ENCODE results near the gene CYSRT1. TPM values are rescaled to one million over a fixed set of nuclear protein-coding genes. Genes with fewer than 3 reads are reported as not detected.
"Not testable (repeated sequence)": the region's sequence is repeated elsewhere in the genome, so short reads cannot be mapped to it uniquely, and the experiment has no call there.

The CYSRT1 gene
- total RNA-seq, 1 donor from 2014 or later: not detected

DNA sequence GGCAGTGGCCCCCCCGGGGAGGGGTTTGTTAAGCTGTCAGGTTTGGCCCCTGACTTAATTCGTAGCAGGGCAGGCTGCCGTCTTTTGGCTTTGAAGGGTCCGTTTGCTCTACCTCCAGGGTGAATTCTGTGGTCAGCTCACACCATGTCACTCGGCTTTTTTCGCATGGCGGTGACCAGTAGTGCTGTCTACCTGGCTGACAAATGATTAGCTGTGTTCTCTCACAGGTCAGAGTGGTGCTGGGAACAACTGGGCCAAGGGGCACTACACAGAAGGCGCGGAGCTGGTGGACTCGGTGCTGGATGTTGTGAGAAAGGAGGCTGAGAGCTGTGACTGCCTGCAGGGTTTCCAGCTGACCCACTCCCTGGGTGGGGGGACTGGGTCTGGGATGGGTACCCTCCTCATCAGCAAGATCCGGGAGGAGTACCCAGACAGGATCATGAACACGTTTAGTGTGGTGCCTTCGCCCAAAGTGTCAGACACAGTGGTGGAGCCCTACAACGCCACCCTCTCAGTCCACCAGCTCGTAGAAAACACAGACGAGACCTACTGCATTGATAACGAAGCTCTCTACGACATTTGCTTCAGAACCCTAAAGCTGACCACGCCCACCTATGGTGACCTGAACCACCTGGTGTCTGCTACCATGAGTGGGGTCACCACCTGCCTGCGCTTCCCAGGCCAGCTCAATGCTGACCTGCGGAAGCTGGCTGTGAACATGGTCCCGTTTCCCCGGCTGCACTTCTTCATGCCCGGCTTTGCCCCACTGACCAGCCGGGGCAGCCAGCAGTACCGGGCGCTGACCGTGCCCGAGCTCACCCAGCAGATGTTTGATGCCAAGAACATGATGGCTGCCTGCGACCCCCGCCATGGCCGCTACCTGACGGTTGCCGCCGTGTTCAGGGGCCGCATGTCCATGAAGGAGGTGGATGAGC lies 17.6 kb downstream of the CYSRT1 start:
- H3K36me3 Mint-ChIP-seq: peaks cover 14% of the 10 kb centered on the region
- H3F3A ChIP-seq (ENCODE audit: low read depth): peaks cover 51% of the 10 kb centered on the region
- H3K9me3 Mint-ChIP-seq: no peaks in the 10 kb centered on the region
- H3K27ac ChIP-seq: no peak overlapping the region
- H3K4me2 ChIP-seq: peak overlapping the region; percentile 100
- peaks cover 36% of the 10 kb centered on the region for H3K79me2 ChIP-seq (ENCODE audit: low read depth)
- peak overlapping the region; percentile 92 for H3K4me3 Mint-ChIP-seq
- no peak overlapping the region for H2AFZ ChIP-seq (replicated peaks)
- no peak for TF ChIP-seq EZH2phosphoT487 (IDR thresholded peaks at IDR 0.05)
- TF ChIP-seq EZH2 (IDR thresholded peaks at IDR 0.05): no peak
- TF ChIP-seq, protein P1, sequence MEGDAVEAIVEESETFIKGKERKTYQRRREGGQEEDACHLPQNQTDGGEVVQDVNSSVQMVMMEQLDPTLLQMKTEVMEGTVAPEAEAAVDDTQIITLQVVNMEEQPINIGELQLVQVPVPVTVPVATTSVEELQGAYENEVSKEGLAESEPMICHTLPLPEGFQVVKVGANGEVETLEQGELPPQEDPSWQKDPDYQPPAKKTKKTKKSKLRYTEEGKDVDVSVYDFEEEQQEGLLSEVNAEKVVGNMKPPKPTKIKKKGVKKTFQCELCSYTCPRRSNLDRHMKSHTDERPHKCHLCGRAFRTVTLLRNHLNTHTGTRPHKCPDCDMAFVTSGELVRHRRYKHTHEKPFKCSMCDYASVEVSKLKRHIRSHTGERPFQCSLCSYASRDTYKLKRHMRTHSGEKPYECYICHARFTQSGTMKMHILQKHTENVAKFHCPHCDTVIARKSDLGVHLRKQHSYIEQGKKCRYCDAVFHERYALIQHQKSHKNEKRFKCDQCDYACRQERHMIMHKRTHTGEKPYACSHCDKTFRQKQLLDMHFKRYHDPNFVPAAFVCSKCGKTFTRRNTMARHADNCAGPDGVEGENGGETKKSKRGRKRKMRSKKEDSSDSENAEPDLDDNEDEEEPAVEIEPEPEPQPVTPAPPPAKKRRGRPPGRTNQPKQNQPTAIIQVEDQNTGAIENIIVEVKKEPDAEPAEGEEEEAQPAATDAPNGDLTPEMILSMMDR (IDR thresholded peaks at IDR 0.05): no peak
- no peaks in the 10 kb centered on the region for H3K27me3 ChIP-seq
- peak overlapping the region; percentile 100 for H3K4me3 ChIP-seq
- no peak for DNase-seq (ENCODE audit: low spot score)
- H3K9me3 ChIP-seq (ENCODE audit: low read depth): no peaks in the 10 kb centered on the region
- no peak overlapping the region for H3K27ac Mint-ChIP-seq
- peak overlapping the region; percentile 68 for H3K9ac ChIP-seq
- peaks cover 7% of the 10 kb centered on the region for H3K4me1 ChIP-seq
- no peaks in the 10 kb centered on the region for H3K27me3 Mint-ChIP-seq (ENCODE audit: insufficient read depth, low read depth)
- peaks cover 43% of the 10 kb centered on the region for H3K4me1 Mint-ChIP-seq
- H3K36me3 ChIP-seq: no peaks in the 10 kb centered on the region
- peaks cover 44% of the 10 kb centered on the region for H4K20me1 ChIP-seq (ENCODE audit: low read depth)

DNA sequence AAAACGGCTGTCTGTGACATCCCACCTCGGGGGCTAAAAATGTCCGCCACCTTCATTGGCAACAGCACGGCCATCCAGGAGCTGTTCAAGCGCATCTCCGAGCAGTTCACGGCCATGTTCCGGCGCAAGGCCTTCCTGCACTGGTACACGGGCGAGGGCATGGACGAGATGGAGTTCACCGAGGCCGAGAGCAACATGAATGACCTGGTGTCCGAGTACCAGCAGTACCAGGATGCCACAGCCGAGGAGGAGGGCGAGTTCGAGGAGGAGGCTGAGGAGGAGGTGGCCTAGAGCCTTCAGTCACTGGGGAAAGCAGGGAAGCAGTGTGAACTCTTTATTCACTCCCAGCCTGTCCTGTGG lies 18.3 kb downstream of the CYSRT1 start:
- not testable (repeated sequence) for H3K36me3 ChIP-seq; H3K4me3 ChIP-seq; H3K4me2 ChIP-seq; H2AFZ ChIP-seq (replicated peaks); H3K9ac ChIP-seq; H3K27ac Mint-ChIP-seq; H3K27me3 Mint-ChIP-seq (ENCODE audit: insufficient read depth, low read depth); H3K9me3 Mint-ChIP-seq; H3K9me3 ChIP-seq (ENCODE audit: low read depth); DNase-seq (ENCODE audit: low spot score); H3K4me1 ChIP-seq; H3K27ac ChIP-seq; H3K27me3 ChIP-seq
- H3K4me3 Mint-ChIP-seq: peak overlapping the region; percentile 92
- Histone ChIP-seq H3K79me2 (ENCODE audit: low read depth) (peaks cover 36% of the 10 kb centered on the region), H4K20me1 (ENCODE audit: low read depth) (peaks cover 44% of the 10 kb centered on the region), H3F3A (ENCODE audit: low read depth) (peaks cover 47% of the 10 kb centered on the region)
- peaks cover 14% of the 10 kb centered on the region for H3K36me3 Mint-ChIP-seq
- H3K4me1 Mint-ChIP-seq: peaks cover 45% of the 10 kb centered on the region

DNA sequence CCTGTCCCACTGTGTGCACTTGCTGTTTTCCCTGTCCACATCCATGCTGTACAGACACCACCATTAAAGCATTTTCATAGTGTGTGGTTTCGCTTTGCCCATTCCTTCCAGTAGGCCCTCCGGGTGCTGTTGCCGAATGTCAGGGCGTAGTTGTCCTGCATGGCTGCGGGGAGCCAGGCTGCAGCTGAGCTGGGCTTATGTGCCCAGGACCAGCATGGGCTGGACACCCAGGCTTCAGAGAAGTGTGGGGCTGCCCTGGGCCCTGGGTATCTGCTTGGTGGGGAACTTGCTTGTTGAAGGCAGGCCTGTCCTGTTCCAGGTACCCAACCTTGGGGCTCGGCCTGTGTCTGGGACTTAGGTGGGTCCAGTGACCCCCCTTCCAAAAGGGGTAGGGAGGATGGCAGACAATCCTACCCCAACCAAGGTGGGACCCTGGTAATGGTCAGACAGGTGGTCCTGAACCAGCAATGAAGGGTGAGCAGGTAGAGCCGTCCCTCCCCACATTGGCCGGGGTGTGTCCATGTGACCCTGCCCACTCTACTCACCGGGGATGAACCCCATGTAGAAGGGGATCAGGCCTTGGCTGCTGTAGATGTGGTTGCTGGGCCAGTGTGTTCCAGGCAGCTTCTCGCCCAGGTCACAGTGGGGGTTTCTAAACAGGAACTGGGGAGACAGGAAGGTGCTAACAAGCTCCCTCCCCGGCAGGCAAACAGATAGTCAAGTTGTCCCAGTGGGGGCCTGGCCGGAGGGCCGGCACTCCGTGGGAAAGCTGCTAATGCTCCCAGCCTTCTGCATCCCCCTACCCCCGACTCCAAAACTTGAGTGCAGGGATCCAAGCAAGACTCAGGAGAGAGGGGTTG lies 18.9 kb downstream of the CYSRT1 start:
- peaks cover 42% of the 10 kb centered on the region for H3K4me1 Mint-ChIP-seq
- H3K9ac ChIP-seq: no peak overlapping the region
- DNase-seq (ENCODE audit: low spot score): no peak
- no peak overlapping the region for H3K4me3 ChIP-seq
- H3K36me3 Mint-ChIP-seq: peaks cover 14% of the 10 kb centered on the region
- H3K27ac Mint-ChIP-seq: no peak overlapping the region
- H2AFZ ChIP-seq (replicated peaks): no peak overlapping the region
- H3K27me3 ChIP-seq: no peaks in the 10 kb centered on the region
- H4K20me1 ChIP-seq (ENCODE audit: low read depth): peaks cover 38% of the 10 kb centered on the region
- H3K27ac ChIP-seq: no peak overlapping the region
- peaks cover 43% of the 10 kb centered on the region for H3F3A ChIP-seq (ENCODE audit: low read depth)
- peak overlapping the region; percentile 92 for H3K4me3 Mint-ChIP-seq
- H3K36me3 ChIP-seq: no peaks in the 10 kb centered on the region
- no peaks in the 10 kb centered on the region for H3K9me3 ChIP-seq (ENCODE audit: low read depth)
- H3K9me3 Mint-ChIP-seq: no peaks in the 10 kb centered on the region
- H3K27me3 Mint-ChIP-seq (ENCODE audit: insufficient read depth, low read depth): no peaks in the 10 kb centered on the region
- TF ChIP-seq, protein P1 (IDR thresholded peaks at IDR 0.05): no peak
- no peak for TF ChIP-seq EZH2 (IDR thresholded peaks at IDR 0.05)
- no peak for TF ChIP-seq EZH2phosphoT487 (IDR thresholded peaks at IDR 0.05)
- H3K4me2 ChIP-seq: no peak overlapping the region
- H3K79me2 ChIP-seq (ENCODE audit: low read depth): peaks cover 33% of the 10 kb centered on the region
- H3K4me1 ChIP-seq: peaks cover 7% of the 10 kb centered on the region

All from neural progenitor cell (in vitro differentiated cells).